GM03348 (cell line): ENCODE measurements around the gene HDAC4.
"Not testable (repeated sequence)": the region's sequence is repeated elsewhere in the genome, so short reads cannot be mapped to it uniquely, and the experiment has no call there.

Experiments
- DNase-seq: peaks from one replicate; pipeline ENCODE4 v3.0.0; 2012; ENCODE audit warnings: low spot score

Gene HDAC4

DNA sequence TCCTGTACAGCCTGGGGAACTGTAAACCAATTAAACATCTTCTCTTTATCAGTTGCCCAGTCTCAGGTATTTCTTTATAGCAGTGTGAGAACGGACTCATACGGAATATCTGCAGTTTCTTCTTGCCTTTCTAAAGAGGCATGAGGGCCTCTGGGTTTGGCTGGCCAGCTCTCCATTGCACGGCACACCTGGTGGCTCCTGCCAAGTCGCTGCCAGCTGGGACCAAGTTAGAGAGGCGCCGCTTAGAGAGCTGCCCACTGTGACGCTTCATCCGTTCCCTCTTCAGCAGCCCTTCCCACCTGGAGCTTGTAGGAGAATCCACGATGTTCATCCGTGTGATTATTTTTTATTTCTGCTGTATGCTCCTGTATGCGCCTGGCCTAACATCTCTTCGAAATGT lies 357.5 kb downstream of the HDAC4 start:
- no peak for DNase-seq

GRCh38 chr2:239042551-239043320 lies 358.1 kb downstream of the HDAC4 start:
- no peak for DNase-seq

DNA sequence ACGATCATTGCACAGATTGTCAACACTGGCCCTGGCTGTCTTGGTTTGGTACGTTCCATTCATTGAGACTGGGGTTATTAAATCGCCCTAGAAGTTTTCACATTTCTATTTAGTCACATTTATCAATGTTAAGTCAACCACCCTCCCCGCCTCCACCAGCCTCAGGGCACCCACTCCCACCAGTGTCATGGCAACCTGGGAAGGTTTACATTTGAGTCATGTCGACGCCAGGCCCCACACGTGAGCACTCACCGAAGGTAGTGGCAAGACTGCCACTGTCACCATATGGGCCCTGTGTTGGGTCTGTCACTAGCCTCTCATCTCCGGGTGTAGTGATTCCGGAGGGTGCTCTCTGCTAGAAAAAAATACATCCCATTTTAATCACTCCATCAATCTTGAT lies 358.8 kb downstream of the HDAC4 start:
- no peak for DNase-seq

DNA sequence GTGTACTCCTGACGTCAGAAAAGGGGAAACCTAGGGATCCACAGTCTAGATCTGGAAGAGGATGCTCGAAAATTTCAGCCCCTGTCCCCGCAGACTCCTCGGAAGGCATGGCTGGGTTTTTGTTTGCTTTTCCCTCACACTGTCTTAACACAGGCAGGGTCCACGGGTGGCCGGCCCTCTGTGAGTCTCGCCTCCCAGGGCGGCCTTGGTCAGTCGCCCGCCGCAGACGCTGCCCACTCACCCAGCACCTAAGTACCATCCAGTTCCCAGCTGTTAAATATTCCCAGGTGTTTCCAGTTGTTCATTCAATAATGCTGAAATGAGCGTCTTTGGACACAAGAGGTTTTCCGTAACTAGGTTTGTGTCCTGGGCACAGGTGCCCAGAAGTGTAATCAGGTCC lies 359.8 kb downstream of the HDAC4 start:
- no peak for DNase-seq

DNA sequence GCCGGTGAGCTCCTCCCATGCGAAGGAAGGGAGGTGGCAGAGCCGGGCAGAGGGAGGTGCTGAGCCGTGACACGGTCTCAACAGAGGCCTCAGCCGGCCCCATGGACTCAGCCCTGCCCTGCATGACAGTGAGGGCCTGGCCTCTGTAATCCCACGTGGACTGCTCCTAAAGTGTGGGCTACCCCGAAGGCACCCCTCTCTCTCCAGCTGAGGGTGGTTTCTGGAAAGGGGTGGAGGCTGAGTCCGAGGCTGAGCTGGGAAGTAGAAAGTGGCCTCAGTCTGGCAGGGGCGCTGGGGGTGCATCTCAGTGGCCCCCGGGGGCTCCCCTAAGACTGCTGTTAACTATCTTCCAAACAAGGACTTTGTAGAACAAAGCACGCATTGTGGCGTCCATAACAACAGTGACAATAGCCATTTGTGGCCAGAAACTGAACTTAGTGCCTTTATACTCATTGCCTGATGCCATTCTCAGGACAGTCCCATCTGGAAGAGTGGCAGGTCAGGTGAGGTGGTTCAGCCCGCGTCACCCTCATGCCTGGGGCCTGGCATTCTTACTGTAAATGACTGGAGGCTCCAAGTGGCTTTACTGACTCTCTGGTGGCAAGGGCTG lies 360.6 kb downstream of the HDAC4 start:
- no peak for DNase-seq

DNA sequence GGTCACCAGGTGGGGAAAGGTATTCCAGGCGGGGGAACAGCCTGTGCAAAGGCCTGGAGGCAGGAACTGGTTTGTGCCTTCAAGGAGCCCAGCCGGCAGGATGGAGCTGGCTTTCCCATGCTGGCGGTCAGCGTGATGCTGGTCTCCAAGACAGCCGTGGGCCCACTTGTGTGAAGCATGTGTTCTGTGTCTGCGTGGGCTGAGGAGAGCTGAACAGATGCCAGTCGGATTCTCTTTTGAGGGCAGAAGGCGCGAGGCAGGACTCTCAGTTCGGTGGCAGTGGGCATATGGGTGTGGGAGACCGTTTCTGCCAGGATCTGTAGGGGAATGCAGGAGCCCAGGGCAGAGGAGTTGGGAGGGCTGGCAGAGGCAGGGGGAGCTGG lies 361.4 kb downstream of the HDAC4 start:
- DNase-seq = no peak

GRCh38 chr2:239038773-239039478 lies 361.9 kb downstream of the HDAC4 start:
- DNase-seq = no peak

- DNase-seq = not testable (repeated sequence)
These were observed 362.5 kb downstream of the HDAC4 start for GRCh38 chr2:239038284-239038683.

- DNase-seq = no peak
These were observed 363.3 kb downstream of the HDAC4 start for GRCh38 chr2:239037559-239037910.

- no peak for DNase-seq
These were observed 363.8 kb downstream of the HDAC4 start for GRCh38 chr2:239036819-239037558.

GRCh38 chr2:239035997-239036731 lies 364.7 kb downstream of the HDAC4 start:
- DNase-seq = no peak

- DNase-seq = peak; percentile 96
These were observed 365.4 kb downstream of the HDAC4 start for GRCh38 chr2:239035361-239035814.

- no peak for DNase-seq
These were observed 366.1 kb downstream of the HDAC4 start for GRCh38 chr2:239034561-239035341.

DNA sequence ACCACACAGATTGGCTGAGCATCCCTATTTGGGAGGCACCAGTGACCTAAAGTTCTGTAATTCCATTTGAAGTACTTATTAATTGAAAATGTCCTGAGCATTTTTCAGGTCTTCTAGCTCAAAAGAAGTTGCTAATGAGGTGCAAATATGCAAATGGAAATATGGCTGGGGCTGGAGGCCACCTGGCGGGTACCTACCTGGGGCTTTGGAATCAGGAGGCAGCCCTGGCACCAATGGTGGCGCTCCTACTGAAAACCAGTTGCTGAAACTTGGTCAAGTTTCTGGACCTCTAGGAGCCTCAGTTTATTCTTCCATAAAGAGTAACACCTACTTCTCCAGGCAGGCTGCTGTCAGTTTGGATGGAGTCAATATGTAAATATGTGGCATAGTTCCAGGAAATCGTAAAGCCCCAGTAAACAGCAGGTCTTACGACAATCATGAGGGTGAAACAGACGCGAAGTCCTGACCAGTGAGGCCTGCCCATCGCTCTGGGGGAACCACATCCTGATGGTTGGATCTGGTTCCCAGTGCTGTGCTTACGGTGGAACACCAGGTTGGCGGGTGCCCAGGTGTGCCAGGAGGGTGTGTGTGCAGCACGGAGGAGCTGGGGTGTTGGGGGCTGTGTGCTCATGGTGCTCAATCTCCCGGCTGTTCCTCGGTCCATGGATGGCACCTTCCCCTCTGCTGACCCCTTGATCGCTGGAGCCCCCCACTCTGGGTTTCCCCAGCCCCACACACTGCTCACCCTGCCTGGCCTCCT lies 366.8 kb downstream of the HDAC4 start:
- DNase-seq = no peak

GRCh38 chr2:239029958-239030357 lies 370.9 kb downstream of the HDAC4 start:
- no peak for DNase-seq

GRCh38 chr2:239028253-239028619 lies 372.6 kb downstream of the HDAC4 start:
- no peak for DNase-seq

GRCh38 chr2:239027391-239028252 lies 373.2 kb downstream of the HDAC4 start:
- peak; percentile 36 for DNase-seq

- DNase-seq = no peak
These were observed 374.0 kb downstream of the HDAC4 start for GRCh38 chr2:239026711-239027361.

GRCh38 chr2:239025951-239026461 lies 374.8 kb downstream of the HDAC4 start:
- DNase-seq = peak; percentile 52
